GM12878 (cell line): ENCODE measurements around the gene DEF6. TPM values are rescaled to one million over a fixed set of nuclear protein-coding genes. Genes with fewer than 3 reads are reported as not detected.
A peak's percentile ranks its signal among the peaks of the same experiment; 100 is the strongest.

Source experiments
- ATF2 ChIP-seq: IDR thresholded peaks from 2 replicates; pipeline ENCODE4 v1.6.1; 2012; ENCODE audit warnings: low read length, inconsistent platforms
- CREB1 ChIP-seq: IDR thresholded peaks from 2 replicates; pipeline ENCODE4 v1.6.1; 2012; ENCODE audit warnings: low read depth, mild to moderate bottlenecking, inconsistent platforms
- DPF2 ChIP-seq: fragments of 450-650 bp; IDR thresholded peaks from 2 replicates; pipeline ENCODE4 v1.6.1; 2017; ENCODE audit warnings: mild to moderate bottlenecking
- EGR1 ChIP-seq, 2 experiments: IDR thresholded peaks; 1 replicate in 1 of 2; 2 replicates in 1 of 2; pipeline ENCODE4 v1.6.1; 2011 to 2012; ENCODE audit warnings: low read depth in 2 of 2, low read length in 2 of 2, borderline replicate concordance in 1 of 2, mild to moderate bottlenecking in 1 of 2, moderate library complexity in 1 of 2
- IRF4 ChIP-seq: IDR thresholded peaks from 2 replicates; pipeline ENCODE4 v1.6.1; 2011; ENCODE audit warnings: low read depth, low read length
- MEF2B ChIP-seq: fragments of 450-650 bp; IDR thresholded peaks from 2 replicates; pipeline ENCODE4 v1.6.1; 2018; ENCODE audit warnings: mild to moderate bottlenecking, moderate library complexity; ENCODE audit not compliant: partially characterized antibody, poor library complexity, severe bottlenecking
- NFYA ChIP-seq: IDR thresholded peaks from 2 replicates; pipeline ENCODE4 v1.6.1; 2011; ENCODE audit warnings: low read depth, mild to moderate bottlenecking, low read length, improper control_type of control experiment, borderline replicate concordance
- NR2F1 ChIP-seq: fragments of 450-650 bp; conservative IDR thresholded peaks from 2 replicates; pipeline ENCODE4 v1.6.1; 2017; ENCODE audit warnings: mild to moderate bottlenecking
- SIN3A ChIP-seq: IDR thresholded peaks from 2 replicates; pipeline ENCODE4 v1.6.1; 2012; ENCODE audit warnings: low read depth, low read length, improper control_type of control experiment
- SKIL ChIP-seq: fragments of 450-650 bp; IDR thresholded peaks from 2 replicates; pipeline ENCODE4 v1.6.1; 2017; ENCODE audit warnings: mild to moderate bottlenecking, low read depth, inconsistent platforms; ENCODE audit not compliant: poor library complexity, severe bottlenecking
- SMC3 ChIP-seq: IDR thresholded peaks from 2 replicates; pipeline ENCODE4 v1.6.1; 2011; ENCODE audit warnings: low read length, improper control_type of control experiment, borderline replicate concordance
- SREBF1 ChIP-seq: IDR thresholded peaks from 2 replicates; pipeline ENCODE4 v1.6.1; 2012; ENCODE audit warnings: mild to moderate bottlenecking, low read length
- SREBF2 ChIP-seq: IDR thresholded peaks from 2 replicates; pipeline ENCODE4 v1.6.1; 2012; ENCODE audit warnings: mild to moderate bottlenecking, low read length
- ZBTB4 ChIP-seq: fragments of 450-650 bp; formaldehyde crosslinking; IDR thresholded peaks from 2 replicates; pipeline ENCODE4 v1.4.0; 2022; ENCODE audit warnings: mild to moderate bottlenecking, moderate library complexity
- ZZZ3 ChIP-seq: IDR thresholded peaks from 2 replicates; pipeline ENCODE4 v1.6.1; 2011; ENCODE audit warnings: low read depth; ENCODE audit not compliant: control insufficient read depth, insufficient read length
- polyA plus RNA-seq, 11 experiments: library from polyadenylated mRNA; depleted of rRNA in 4 of 11; unstranded in 6 of 11; stranded (reverse) in 5 of 11; fragments of >200 nt; fragmentation: Nextera tagmentation in 4 of 11; fragmentation: Illumina TruSeq in 1 of 11; extraction: Ambion mirVana in 4 of 11; extraction: Trizol in 1 of 11; gene quantifications; 1 replicate in 1 of 11; 2 replicates in 10 of 11; pipeline versions ENCODE4 v1.2.1 to v1.2.3, GENCODE V29; 2011 to 2016; ENCODE audit warnings: inconsistent platforms in 2 of 11, missing spikeins in 2 of 11, low read depth in 1 of 11
- total RNA-seq, 4 experiments: library from RNA; depleted of rRNA in 3 of 4; stranded (reverse); fragments of >200 nt in 3 of 4; fragmentation: Illumina TruSeq in 1 of 4; extraction: Trizol in 1 of 4; gene quantifications; 2 replicates each; pipeline versions ENCODE4 v1.2.1 to v1.2.3, GENCODE V29; 2013 to 2021
- TF ChIP-seq, protein P1 (sequence below): fragments of 450-650 bp; IDR thresholded peaks from 2 replicates; pipeline ENCODE4 v1.6.1; 2017; ENCODE audit warnings: borderline replicate concordance

Gene DEF6
- total and polyA plus RNA-seq, 10 of the 15 experiments (the other 5 are each of a cell fraction or from before 2014, with no cell fraction given): 3.3 to 69.5 (median 48.8) TPM

- TF ChIP-seq ZBTB4 (CRISPR knock-in tag) (no peak), IRF4 (no peak; the same call in 1 of the 2 replicates), NFYA (no peak), EGR1 (IDR thresholded peaks at IDR 0.05; ENCODE audit: borderline replicate concordance in 1 of 2, low read depth in 2 of 2, low read length in 2 of 2) (peak in 1 of 2 experiments; percentile 61; a peak in 1 of 3 replicates), DPF2 (peak; percentile 81), CREB1 (peak; percentile 61; the same call in 1 of the 2 replicates), MEF2B (no peak), SMC3 (peak; percentile 95), ATF2 (no peak), ZZZ3 (no peak), NR2F1 (peak; percentile 48; the same call in 1 of the 2 replicates), SIN3A (peak; percentile 42; the same call in 1 of the 2 replicates), SREBF1 (no peak), SKIL (peak; percentile 58), SREBF2 (no peak)
- TF ChIP-seq, protein P1, sequence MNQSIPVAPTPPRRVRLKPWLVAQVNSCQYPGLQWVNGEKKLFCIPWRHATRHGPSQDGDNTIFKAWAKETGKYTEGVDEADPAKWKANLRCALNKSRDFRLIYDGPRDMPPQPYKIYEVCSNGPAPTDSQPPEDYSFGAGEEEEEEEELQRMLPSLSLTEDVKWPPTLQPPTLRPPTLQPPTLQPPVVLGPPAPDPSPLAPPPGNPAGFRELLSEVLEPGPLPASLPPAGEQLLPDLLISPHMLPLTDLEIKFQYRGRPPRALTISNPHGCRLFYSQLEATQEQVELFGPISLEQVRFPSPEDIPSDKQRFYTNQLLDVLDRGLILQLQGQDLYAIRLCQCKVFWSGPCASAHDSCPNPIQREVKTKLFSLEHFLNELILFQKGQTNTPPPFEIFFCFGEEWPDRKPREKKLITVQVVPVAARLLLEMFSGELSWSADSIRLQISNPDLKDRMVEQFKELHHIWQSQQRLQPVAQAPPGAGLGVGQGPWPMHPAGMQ: no peak
These were observed at the start of gene DEF6 (continued) for GRCh38 chr6:35297601-35298481.
